BE2C (cell line): Measurements from ENCODE around the gene NFIB.

Experiments
- DNase-seq: peaks from one replicate; pipeline ENCODE4 v3.0.0-alpha.2; 2020
- H3K27me3 ChIP-seq: fragments of 250-450 bp; sonication (Bioruptor Pico); 2 replicates; pipeline ENCODE4 v1.5.1; 2020; ENCODE audit warnings: mild to moderate bottlenecking
- H3K36me3 ChIP-seq: fragments of 250-450 bp; sonication (Bioruptor Pico); 2 replicates; pipeline ENCODE4 v1.5.1; 2020; ENCODE audit warnings: mild to moderate bottlenecking
- H3K4me1 ChIP-seq: fragments of 250-450 bp; sonication (Bioruptor Pico); 2 replicates; pipeline ENCODE4 v1.5.1; 2020
- H3K4me3 ChIP-seq: 2 replicates; pipeline ENCODE4 v1.5.1; 2011; ENCODE audit warnings: low read depth, low read length
- H3K9me3 ChIP-seq: fragments of 250-450 bp; sonication (Bioruptor Pico); 2 replicates; pipeline ENCODE4 v1.5.1; 2020
- TF ChIP-seq, protein P1 (sequence below): IDR thresholded peaks from 2 replicates; pipeline ENCODE4 v1.5.1; 2012; ENCODE audit warnings: mild to moderate bottlenecking, low read depth, low read length

Gene NFIB

GRCh38 chr9:14157191-14157590 lies 156.8 kb downstream of the NFIB start:
- H3K27me3 ChIP-seq, result no peaks in the 10 kb centered on the region
- peaks cover 3% of the 10 kb centered on the region for H3K4me1 ChIP-seq
- TF ChIP-seq, protein P1, sequence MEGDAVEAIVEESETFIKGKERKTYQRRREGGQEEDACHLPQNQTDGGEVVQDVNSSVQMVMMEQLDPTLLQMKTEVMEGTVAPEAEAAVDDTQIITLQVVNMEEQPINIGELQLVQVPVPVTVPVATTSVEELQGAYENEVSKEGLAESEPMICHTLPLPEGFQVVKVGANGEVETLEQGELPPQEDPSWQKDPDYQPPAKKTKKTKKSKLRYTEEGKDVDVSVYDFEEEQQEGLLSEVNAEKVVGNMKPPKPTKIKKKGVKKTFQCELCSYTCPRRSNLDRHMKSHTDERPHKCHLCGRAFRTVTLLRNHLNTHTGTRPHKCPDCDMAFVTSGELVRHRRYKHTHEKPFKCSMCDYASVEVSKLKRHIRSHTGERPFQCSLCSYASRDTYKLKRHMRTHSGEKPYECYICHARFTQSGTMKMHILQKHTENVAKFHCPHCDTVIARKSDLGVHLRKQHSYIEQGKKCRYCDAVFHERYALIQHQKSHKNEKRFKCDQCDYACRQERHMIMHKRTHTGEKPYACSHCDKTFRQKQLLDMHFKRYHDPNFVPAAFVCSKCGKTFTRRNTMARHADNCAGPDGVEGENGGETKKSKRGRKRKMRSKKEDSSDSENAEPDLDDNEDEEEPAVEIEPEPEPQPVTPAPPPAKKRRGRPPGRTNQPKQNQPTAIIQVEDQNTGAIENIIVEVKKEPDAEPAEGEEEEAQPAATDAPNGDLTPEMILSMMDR, result no peak
- no peak for DNase-seq
- no peak overlapping the region for H3K4me3 ChIP-seq
- H3K9me3 ChIP-seq, result no peaks in the 10 kb centered on the region
- no peaks in the 10 kb centered on the region for H3K36me3 ChIP-seq

DNA sequence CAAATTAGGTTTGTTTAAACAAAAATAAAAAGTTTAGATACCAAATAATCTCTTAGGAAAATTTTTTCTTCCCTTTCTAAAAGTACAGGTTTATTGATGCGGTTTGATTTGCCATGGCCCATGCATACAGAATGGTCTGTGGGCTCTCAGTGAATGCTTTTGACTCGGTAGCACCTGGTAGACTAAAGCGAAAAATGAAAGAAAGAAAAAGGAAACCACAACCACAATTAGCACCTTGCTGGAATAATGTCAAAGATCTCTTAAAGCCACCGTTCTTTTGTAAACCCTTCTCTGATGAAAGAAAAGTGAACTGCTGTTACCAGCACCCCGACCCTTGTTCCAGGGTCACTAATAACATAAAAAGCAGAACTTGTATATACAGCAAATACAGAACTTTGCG lies 157.9 kb downstream of the NFIB start:
- H3K27me3 ChIP-seq, result no peaks in the 10 kb centered on the region
- H3K4me3 ChIP-seq, result no peak overlapping the region
- TF ChIP-seq, protein P1, result no peak
- no peak for DNase-seq
- peaks cover 3% of the 10 kb centered on the region for H3K4me1 ChIP-seq
- no peaks in the 10 kb centered on the region for H3K36me3 ChIP-seq
- H3K9me3 ChIP-seq, result no peaks in the 10 kb centered on the region

- H3K4me1 ChIP-seq, result peaks cover 3% of the 10 kb centered on the region
Observed at GRCh38 chr9:14155237-14155636, 158.7 kb downstream of the NFIB start.

GRCh38 chr9:14153310-14153720 lies 160.6 kb downstream of the NFIB start:
- no peaks in the 10 kb centered on the region for H3K9me3 ChIP-seq
- DNase-seq, result no peak
- TF ChIP-seq, protein P1, result no peak
- H3K4me1 ChIP-seq, result peaks cover 3% of the 10 kb centered on the region
- no peaks in the 10 kb centered on the region for H3K27me3 ChIP-seq
- H3K4me3 ChIP-seq, result no peak overlapping the region
- H3K36me3 ChIP-seq, result 0 out of 2 replicates have a peak, but pooled peaks cover 3% of the 10 kb centered on the region

More at GRCh38 chr9:14155237-14155636, 158.7 kb downstream of the NFIB start:
- H3K36me3 ChIP-seq, result no peaks in the 10 kb centered on the region
- no peak overlapping the region for H3K4me3 ChIP-seq
- no peaks in the 10 kb centered on the region for H3K9me3 ChIP-seq
- H3K27me3 ChIP-seq, result no peaks in the 10 kb centered on the region
- TF ChIP-seq, protein P1, result no peak
- DNase-seq, result no peak

DNA sequence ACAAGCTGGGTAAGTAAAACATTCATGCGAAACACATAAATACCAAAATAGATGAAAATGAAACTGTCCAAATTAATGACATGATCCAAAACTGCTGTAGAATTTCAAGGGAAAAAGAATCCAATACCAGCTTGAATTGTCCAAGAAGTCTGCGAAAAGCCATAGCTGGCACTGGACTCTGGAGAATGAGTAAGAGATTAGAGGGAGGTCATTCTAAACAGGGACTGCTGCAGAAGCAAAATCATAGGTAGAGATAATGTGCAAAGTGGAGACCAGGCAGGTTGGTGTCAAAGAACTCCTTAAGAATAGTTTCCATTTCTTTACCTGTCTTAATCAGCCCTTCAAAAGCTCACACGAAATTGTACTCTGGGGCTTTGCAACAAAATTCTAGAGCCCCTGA lies 162.5 kb downstream of the NFIB start:
- Histone ChIP-seq H3K4me3 (no peak overlapping the region), H3K36me3 (0 out of 2 replicates have a peak, but pooled peaks cover 3% of the 10 kb centered on the region), H3K27me3 (no peaks in the 10 kb centered on the region), H3K9me3 (no peaks in the 10 kb centered on the region), H3K4me1 (peaks cover 3% of the 10 kb centered on the region)
- no peak for DNase-seq
- TF ChIP-seq, protein P1, result no peak

DNA sequence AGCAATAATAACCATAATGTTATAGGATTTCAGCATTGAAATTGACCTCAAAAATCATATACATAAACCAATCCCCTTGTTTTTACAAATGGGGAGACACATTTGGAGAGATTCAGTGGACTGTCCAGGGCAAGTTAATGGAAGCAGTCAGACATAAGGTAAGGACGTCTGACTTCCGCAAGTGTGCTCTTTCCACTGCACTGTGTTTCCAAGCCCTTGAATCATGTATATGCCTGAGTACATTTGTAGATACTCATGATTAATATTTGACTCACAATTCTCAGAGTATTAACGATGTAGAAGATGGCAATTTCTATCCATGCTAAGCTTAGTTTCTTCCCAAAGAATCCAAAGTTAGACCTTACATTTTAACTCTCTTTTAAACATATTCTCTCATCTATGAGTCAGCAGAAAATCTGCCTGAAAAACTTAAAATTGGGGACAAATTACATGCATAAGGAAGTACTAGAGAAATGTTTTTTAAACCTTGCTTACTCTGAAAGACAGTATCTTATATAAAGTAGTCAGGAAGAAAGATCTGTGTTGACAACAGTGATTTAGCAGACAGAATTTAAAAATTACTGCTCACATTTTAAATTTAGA lies 165.3 kb downstream of the NFIB start:
- Histone ChIP-seq H3K36me3 (0 out of 2 replicates have a peak, but pooled peaks cover 5% of the 10 kb centered on the region), H3K4me3 (no peak overlapping the region), H3K4me1 (peaks cover 3% of the 10 kb centered on the region), H3K9me3 (no peaks in the 10 kb centered on the region), H3K27me3 (no peaks in the 10 kb centered on the region)
- TF ChIP-seq, protein P1, result no peak
- no peak for DNase-seq
